GM21737 (cell line): ENCODE measurements around the gene INAFM1.

Experiments
- ATAC-seq: cut with Tn5 transposase; IDR thresholded peaks from one replicate; pipeline ENCODE4 v1.9.1; 2021; ENCODE audit warnings: mild to moderate bottlenecking, moderate library complexity; ENCODE audit not compliant: unreplicated experiment

Gene INAFM1

GRCh38 chr19:47309038-47309437 is 34.4 kb downstream of the INAFM1 start:
- no peak for ATAC-seq

DNA sequence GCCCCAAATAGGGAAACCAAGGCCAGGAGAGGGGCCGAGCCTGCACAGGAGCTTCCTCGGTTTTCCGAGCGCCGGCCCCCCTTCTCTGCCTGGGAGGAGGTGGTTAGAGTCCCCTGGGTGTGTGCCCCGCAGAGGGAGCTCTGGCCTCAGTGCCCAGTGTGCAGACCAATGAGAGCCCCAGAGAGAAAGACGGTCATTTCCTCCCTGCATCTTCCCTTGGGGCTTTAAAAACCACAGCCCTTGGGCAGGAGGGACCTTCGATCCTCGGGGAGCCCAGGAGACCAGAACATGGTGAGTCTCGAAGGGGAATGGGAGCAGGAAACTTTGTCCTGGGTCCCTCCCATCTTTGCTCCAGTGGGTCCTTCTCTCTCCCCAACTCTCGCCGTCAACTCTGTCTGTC is 34.9 kb downstream of the INAFM1 start, which contains the start of gene C5AR1:
C5AR1 (plus strand) TSS at position 254 of the 400 bp plus-strand sequence; CDS start at position 289, 35 bp downstream.
- no peak for ATAC-seq

GRCh38 chr19:47310323-47310722 is 35.6 kb downstream of the INAFM1 start:
- no peak for ATAC-seq

GRCh38 chr19:47310819-47311218 is 36.1 kb downstream of the INAFM1 start:
- ATAC-seq = no peak

GRCh38 chr19:47312366-47313006 is 37.8 kb downstream of the INAFM1 start:
- no peak for ATAC-seq

- ATAC-seq = no peak
These were observed 39.1 kb downstream of the INAFM1 start for GRCh38 chr19:47313754-47314295.

GRCh38 chr19:47315125-47315821 is 40.6 kb downstream of the INAFM1 start:
- ATAC-seq = no peak

GRCh38 chr19:47316513-47316912 is 41.8 kb downstream of the INAFM1 start:
- no peak for ATAC-seq

DNA sequence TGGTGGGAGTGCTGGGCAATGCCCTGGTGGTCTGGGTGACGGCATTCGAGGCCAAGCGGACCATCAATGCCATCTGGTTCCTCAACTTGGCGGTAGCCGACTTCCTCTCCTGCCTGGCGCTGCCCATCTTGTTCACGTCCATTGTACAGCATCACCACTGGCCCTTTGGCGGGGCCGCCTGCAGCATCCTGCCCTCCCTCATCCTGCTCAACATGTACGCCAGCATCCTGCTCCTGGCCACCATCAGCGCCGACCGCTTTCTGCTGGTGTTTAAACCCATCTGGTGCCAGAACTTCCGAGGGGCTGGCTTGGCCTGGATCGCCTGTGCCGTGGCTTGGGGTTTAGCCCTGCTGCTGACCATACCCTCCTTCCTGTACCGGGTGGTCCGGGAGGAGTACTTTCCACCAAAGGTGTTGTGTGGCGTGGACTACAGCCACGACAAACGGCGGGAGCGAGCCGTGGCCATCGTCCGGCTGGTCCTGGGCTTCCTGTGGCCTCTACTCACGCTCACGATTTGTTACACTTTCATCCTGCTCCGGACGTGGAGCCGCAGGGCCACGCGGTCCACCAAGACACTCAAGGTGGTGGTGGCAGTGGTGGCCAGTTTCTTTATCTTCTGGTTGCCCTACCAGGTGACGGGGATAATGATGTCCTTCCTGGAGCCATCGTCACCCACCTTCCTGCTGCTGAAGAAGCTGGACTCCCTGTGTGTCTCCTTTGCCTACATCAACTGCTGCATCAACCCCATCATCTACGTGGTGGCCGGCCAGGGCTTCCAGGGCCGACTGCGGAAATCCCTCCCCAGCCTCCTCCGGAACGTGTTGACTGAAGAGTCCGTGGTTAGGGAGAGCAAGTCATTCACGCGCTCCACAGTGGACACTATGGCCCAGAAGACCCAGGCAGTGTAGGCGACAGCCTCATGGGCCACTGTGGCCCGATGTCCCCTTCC is 45.5 kb downstream of the INAFM1 start:
- no peak for ATAC-seq

DNA sequence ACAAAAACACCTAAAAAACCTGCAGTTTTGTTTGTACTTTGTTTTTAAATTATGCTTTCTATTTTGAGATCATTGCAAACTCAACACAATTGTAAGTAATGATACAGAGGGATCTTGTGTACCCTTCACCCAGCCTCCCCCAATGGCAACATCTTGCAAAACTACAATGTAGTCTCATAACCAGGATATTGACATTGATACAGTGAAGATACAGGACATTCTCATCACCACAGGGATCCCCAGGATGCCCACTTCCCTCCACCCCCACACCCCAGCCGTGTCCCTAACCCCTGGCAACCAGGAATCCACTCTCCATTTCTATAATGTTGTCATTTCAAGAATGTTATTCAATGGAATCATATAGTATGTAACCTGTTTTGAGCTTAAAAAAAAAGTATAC is 46.9 kb downstream of the INAFM1 start:
- ATAC-seq = no peak

- ATAC-seq = no peak
These were observed 47.4 kb downstream of the INAFM1 start for GRCh38 chr19:47322058-47322457.

DNA sequence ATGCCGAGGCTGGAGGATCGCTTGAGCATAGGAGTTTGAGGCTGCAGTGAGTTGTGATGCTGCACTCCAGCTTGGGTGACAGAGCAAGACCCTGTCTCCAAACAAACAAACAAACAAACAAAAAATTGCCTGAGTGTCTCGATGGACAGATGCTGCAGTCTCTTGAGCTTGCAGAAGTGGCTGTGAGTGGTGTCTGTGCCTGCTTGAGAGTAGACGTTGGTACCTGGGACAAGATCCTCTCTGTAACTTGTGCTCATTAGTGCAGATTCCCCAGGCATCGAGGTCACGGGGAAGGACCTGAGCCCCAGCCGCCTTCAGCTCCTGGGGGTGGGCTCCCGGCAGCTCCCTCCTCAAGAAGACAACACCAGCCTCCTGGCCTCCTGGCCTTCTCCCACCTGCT is 48.7 kb downstream of the INAFM1 start:
- no peak for ATAC-seq

- ATAC-seq = no peak
These were observed 49.2 kb downstream of the INAFM1 start for GRCh38 chr19:47323872-47324271.

GRCh38 chr19:47324502-47324901 is 49.8 kb downstream of the INAFM1 start:
- no peak for ATAC-seq
